ENCODE results near the gene AMER3. TPM values are rescaled to one million over a fixed set of nuclear protein-coding genes. Genes with fewer than 3 reads are reported as not detected.
A peak's percentile ranks its signal among the peaks of the same experiment; 100 is the strongest.

The AMER3 gene
- total and polyA plus RNA-seq, 2 of the 8 experiments (the other 6 are each of a cell fraction or from before 2014, with no cell fraction given): 0.15 to 0.19 TPM

GRCh38 chr2:130728549-130729316 lies 26.6 kb upstream of the AMER3 start, which contains the start of gene GPR148:
Gene GPR148, plus strand, starts transcription at chr2:130729070. Its CDS starts 82 bp downstream, at chr2:130729152.
- H2AFZ ChIP-seq (ENCODE audit: low read length): peak within 1 kb of the TSS; percentile 80; the same call in 1 of the 2 replicates
- H4K5ac ChIP-seq (ENCODE audit: insufficient read length, low read depth, low read length): no peak within 1 kb of the TSS
- H3K36me3 ChIP-seq (ENCODE audit: control insufficient read depth in 2 of 4, insufficient read depth in 4 of 4, low read length in 3 of 4): no peaks in the 10 kb centered on the region
- peak within 1 kb of the TSS; percentile 63 for H4K8ac ChIP-seq (ENCODE audit: extremely low read depth, insufficient read depth, low read length)
- peaks cover 0 to 18% (median 11%) of the 10 kb centered on the region in 4 experiments; a peak in 6 of 7 replicates for H3K27me3 ChIP-seq (replicated peaks in 1 of 4; ENCODE audit: control insufficient read depth in 3 of 4, extremely low read depth in 1 of 4, insufficient read depth in 3 of 4, low read length in 3 of 4)
- no peak within 1 kb of the TSS for H3K27ac ChIP-seq (ENCODE audit: low read depth, low read length)
- no peak within 1 kb of the TSS for H2BK120ac ChIP-seq (replicated peaks; ENCODE audit: low read depth, low read length)
- peak within 1 kb of the TSS; percentile 80; the same call in 1 of the 2 replicates for H2BK12ac ChIP-seq (ENCODE audit: low read depth, low read length)
- no peak within 1 kb of the TSS for H3K14ac ChIP-seq (ENCODE audit: insufficient read length)
- peak within 1 kb of the TSS; percentile 47 to 66 (median 58) for H3K4me3 ChIP-seq (ENCODE audit: extremely low read depth in 1 of 4, insufficient read depth in 2 of 4, low read depth in 3 of 4, low read length in 4 of 4)
- POLR2A ChIA-PET (ENCODE audit: partially characterized antibody): interaction anchor here (1.4 kb wide), 1 partner anchor 13 kb away, joined by 6 read pairs; no protein-coding TSS in a partner anchor
- H2BK20ac ChIP-seq (ENCODE audit: low read length): no peak within 1 kb of the TSS
- H3K4me2 ChIP-seq (ENCODE audit: insufficient read depth in 1 of 2, low read depth in 2 of 2, low read length in 2 of 2): peak within 1 kb of the TSS; percentile 84 to 91
- H3K79me2 ChIP-seq (ENCODE audit: control insufficient read depth in 1 of 2, insufficient read depth in 2 of 2, low read length in 2 of 2): no peaks in the 10 kb centered on the region
- FAIRE-seq (no peak), DNase-seq (ENCODE audit: low read depth in 1 of 2, low spot score in 2 of 2) (no peak)
- no peak within 1 kb of the TSS for H4K91ac ChIP-seq (replicated peaks; ENCODE audit: insufficient read length, low read length)
- peak within 1 kb of the TSS; percentile 68; the same call in 1 of the 2 replicates for H2AK5ac ChIP-seq (ENCODE audit: low read depth, low read length)
- H3K23ac ChIP-seq (ENCODE audit: insufficient read length): no peak within 1 kb of the TSS
- peaks cover 19% of the 10 kb centered on the region for H3K23me2 ChIP-seq (ENCODE audit: low read depth, low read length)
- H4K20me1 ChIP-seq (replicated peaks in 1 of 2; ENCODE audit: control insufficient read depth in 1 of 2, insufficient read depth in 2 of 2, low read length in 2 of 2): peaks cover 0 to 3% of the 10 kb centered on the region in 2 experiments
- CTCF ChIA-PET (ENCODE audit: partially characterized antibody): interaction anchor here (0.8 to 1.3 kb wide), 3 partner anchors 17 to 69 kb away, joined by 3 to 4 read pairs (median 3); no protein-coding TSS in a partner anchor
- H3K4ac ChIP-seq (replicated peaks; ENCODE audit: insufficient read length, low read depth, low read length): no peak within 1 kb of the TSS
- H3K9ac ChIP-seq (replicated peaks in 1 of 4; ENCODE audit: extremely low read depth in 1 of 4, low read depth in 3 of 4, low read length in 3 of 4): peak within 1 kb of the TSS in 1 of 4 experiments; percentile 32; a peak in 2 of 7 replicates
- H2BK5ac ChIP-seq (ENCODE audit: low read depth, low read length): no peak within 1 kb of the TSS; the same call in 1 of the 2 replicates
- no peak within 1 kb of the TSS for H3K56ac ChIP-seq (replicated peaks; ENCODE audit: insufficient read length, low read depth, low read length)
- H3K4me1 ChIP-seq (replicated peaks in 1 of 4; ENCODE audit: control insufficient read depth in 3 of 4, insufficient read depth in 4 of 4, low read length in 3 of 4): peaks cover 3 to 10% (median 7%) of the 10 kb centered on the region in 4 experiments
- 88% methylated on average over 8 of the region's 8 CpGs; no CpG with 5 or more reads in 1 of the 2 experiments for WGBS, 2 experiments (ENCODE audit: extremely low coverage in 1 of 2, insufficient coverage in 1 of 2, insufficient read length in 1 of 2, insufficient replicate concordance in 2 of 2, low coverage in 1 of 2, low lambda C conversion rate in 2 of 2, missing lambda C conversion rate in 1 of 2)
- peak within 1 kb of the TSS; percentile 97; the same call in 1 of the 2 replicates for H2BK15ac ChIP-seq (ENCODE audit: low read length)
- H3K18ac ChIP-seq (ENCODE audit: extremely low read depth, low read length): no peak within 1 kb of the TSS; the same call in 1 of the 2 replicates
- no peaks in the 10 kb centered on the region for H3K79me1 ChIP-seq (ENCODE audit: low read depth, low read length)
- H3K9me3 ChIP-seq (ENCODE audit: insufficient read depth in 2 of 2, low read depth in 1 of 2, low read length in 1 of 2): no peaks in the 10 kb centered on the region
- TF ChIP-seq RNF2 (IDR thresholded peaks at IDR 0.05; ENCODE audit: borderline replicate concordance, low read depth, low read length, missing control alignments, poor library complexity, severe bottlenecking) (no peak), SP2 (IDR thresholded peaks at IDR 0.05; ENCODE audit: low read length) (no peak), TEAD4 (IDR thresholded peaks at IDR 0.05; ENCODE audit: low read depth, low read length) (no peak), POLR2A (IDR thresholded peaks at IDR 0.05; ENCODE audit: control extremely low read depth in 1 of 2, low read depth in 2 of 2, low read length in 2 of 2) (no peak), RFX5 (IDR thresholded peaks at IDR 0.05; ENCODE audit: borderline replicate concordance, low read depth, low read length) (no peak), SIN3A (conservative IDR thresholded peaks at IDR 0.05 in 1 of 2, IDR thresholded peaks at IDR 0.05 in 1 of 2; ENCODE audit: low read depth in 1 of 2, low read length in 2 of 2) (no peak), RXRA (IDR thresholded peaks at IDR 0.05; ENCODE audit: insufficient read depth, low read depth, low read length) (no peak), ATF3 (IDR thresholded peaks at IDR 0.05; ENCODE audit: insufficient read depth, low read depth, low read length) (no peak), HDAC2 (IDR thresholded peaks at IDR 0.05; ENCODE audit: borderline replicate concordance in 1 of 2, low read depth in 2 of 2, low read length in 2 of 2) (no peak), TCF12 (IDR thresholded peaks at IDR 0.05; ENCODE audit: low read depth, low read length) (no peak)

Data from H1 (cell line).